Measurements from ENCODE around the gene REXO1.
A peak's percentile ranks its signal among the peaks of the same experiment; 100 is the strongest.

The REXO1 gene

DNA sequence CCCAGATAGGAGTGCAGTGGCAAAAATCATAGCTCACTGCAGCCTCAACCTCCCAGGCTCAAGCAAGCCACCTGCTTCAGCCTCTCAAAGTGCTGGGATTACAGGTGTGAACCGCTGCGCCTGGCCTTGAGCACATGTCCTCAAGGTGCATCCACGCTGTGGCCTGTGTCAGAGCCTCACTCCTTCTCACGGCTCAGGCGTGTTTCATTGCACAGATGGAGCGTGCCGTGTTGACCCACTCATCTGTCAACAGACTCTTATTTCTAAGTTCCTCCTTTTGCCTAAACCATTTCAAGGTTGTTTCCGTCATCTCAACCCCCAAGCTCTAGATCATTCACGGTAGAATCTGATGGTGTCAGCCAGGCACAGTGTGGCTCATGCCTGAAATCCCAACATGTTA, 64.4 kb downstream of the REXO1 start:
- DNase-seq, result no peak

- DNase-seq, result no peak
Observed at GRCh38 chr19:1783354-1783753, 64.9 kb downstream of the REXO1 start.

DNA sequence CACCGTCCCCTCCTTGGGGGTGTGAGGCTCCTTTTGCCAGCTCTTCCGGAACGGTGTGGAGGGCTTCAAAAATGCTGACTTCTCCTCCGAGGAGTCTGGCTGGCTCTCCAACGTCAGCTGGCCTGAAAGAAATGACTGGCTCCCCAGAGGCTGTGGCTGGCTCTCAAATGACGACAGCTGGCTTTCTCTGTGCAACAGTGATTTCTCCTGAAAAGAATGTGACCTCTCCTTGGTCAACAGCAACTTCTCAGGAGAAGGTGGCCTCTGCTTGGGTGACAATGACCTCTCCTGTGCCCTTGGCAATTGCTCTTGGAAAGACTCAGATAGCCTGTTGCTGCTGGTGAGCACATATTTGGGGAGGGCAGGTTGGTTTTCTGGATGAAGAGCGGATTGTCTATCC, 65.8 kb downstream of the REXO1 start:
- no peak for DNase-seq

- DNase-seq, result no peak
Observed at GRCh38 chr19:1780272-1780958, 67.9 kb downstream of the REXO1 start.

DNA sequence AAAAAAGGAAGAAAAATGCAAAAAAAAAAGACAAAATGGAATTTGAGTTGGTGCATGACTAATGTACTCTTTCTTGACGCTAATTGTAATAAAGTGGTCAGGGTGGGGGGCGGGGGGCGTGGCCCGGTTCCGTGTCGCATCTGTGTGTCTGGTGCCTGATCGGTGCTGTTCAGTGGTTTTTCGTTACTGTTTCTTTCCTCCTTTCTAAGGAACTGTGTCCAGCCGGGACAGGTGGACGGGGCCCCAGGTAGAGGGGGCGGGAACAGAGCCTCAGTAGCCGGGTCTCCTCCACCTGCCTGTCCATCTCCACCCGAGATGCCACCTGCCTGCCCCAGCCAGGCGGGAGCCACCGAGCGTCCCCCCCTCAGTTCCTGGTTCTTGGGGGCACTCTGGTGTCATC, 68.7 kb downstream of the REXO1 start:
- DNase-seq, result no peak

GRCh38 chr19:1777149-1777548, 71.1 kb downstream of the REXO1 start:
- DNase-seq, result no peak

DNA sequence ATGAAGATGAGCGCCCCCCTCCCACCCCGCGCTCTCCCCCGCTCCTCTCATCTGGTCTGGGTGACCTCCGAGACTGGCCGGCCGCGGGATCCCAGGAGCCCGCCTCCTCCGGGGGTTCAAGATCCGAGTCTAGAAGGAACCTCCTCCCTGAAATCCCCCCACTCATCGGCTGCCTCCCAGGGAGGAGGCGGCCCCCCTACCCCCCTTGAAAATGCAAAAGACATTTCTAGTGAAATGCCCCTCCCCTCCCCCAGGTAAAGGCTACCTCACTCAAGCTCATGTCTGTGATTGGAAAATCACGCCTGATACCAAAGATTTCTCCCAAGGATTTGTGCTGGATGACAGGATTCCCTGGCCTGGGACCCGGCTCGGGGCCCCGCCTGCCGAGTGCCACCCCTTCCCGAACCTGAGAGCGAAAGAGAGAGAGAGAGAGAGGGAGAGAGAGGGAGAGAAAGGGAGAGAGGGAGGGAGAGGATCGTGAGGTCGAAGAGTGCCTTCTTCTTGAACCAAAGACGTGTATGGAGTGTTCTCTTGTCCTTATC, 71.6 kb downstream of the REXO1 start:
- DNase-seq, result no peak

DNA sequence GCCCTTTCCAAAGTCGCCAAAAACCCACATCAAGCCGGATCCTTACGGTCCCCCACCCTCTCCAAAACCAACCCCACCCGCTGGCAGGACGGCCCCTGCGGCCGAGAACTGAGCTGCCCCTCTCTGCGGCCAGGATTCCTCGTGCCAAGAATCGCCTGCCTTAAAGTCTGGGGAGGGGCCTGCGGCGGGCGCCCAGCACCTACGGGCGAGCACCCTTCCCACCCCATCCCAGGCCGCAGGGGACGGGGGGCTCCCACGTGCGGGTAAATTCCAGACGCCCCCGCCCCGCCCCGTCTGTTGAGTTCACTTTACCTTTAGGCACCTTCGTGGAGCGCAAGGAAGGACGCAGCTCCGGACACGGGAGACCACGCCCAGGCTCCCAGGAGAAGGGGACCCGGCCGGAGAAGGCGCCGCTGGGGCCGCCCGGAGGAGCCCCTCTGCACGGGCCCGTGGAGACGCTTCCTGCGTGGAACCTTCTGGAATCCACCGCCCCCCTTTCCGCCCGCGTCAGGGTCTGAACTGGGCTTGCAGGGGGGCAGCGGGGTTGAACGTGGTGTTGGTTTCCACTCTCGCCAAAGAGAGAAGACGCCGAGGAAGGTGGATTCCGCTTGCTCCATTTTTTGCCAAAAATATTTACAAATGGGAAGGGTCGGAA, 72.2 kb downstream of the REXO1 start:
- DNase-seq, result no peak

DNA sequence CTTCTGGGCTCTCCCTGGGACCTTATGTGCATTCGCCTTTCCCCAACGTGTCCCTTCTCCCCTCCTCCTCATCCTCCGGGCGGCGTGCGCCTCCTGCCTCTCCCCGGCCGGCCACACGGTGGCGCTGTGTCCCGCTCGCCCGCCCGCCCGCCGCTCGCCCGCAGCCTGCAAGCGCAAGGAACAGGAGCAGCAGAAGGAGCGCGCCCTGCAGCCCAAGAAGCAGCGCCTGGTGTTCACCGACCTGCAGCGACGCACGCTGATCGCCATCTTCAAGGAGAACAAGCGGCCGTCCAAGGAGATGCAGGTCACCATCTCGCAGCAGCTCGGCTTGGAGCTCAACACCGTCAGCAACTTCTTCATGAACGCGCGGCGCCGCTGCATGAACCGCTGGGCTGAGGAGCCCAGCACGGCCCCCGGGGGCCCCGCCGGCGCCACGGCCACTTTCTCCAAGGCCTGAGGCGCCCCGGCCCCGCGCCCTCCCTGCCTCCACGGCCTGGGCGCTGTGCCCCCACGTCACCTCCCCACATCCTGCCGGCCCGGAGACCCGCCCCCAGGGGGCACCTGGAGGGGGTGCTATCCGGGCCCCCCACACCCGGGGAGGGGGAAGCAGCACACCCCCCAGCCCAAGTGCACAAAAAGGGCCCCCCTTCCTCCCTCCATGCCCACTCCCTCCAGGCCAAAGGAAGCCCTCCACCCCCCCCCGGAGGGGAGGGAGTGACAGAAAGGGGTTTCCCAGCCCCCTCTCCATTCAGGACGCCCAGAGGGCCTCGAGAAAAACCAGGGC, 73.1 kb downstream of the REXO1 start:
- no peak for DNase-seq

GRCh38 chr19:1773184-1773583, 75.1 kb downstream of the REXO1 start:
- no peak for DNase-seq

DNA sequence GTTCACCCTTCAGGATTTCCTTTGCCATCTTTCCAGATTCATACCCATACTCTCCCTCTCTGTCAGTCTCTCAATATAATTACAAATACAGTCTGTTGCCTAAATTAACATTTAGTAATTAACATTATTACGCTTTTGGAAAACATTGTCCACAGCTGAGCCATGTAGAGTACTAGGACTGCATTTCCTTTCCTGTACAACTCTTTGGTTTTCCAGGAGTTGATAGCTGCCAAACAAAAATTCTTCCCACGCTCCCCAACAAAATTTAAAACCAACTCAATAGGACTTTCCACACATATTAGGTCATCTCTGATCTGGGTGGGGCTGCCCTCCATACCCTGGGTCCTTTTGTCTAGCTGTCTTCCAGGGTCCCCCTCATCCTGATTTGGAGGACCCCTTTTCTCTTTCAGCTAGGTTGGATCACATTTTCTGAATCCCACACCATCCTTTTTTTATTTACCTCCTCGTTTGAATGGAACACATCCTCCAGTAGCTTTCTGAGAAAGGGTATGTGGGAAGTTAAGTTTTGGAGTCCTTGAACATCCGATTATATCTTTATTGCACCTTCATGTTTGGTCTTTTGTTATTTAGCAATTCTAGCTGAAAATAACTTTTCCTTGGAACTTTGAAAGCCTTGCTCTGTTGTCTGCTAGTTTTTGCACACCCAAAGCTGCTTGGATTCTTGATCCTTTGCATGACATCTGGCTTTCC, 77.3 kb downstream of the REXO1 start:
- DNase-seq, result no peak

- DNase-seq, result no peak
Observed at GRCh38 chr19:1769645-1769985, 78.7 kb downstream of the REXO1 start.

GRCh38 chr19:1768918-1769644, 79.2 kb downstream of the REXO1 start:
- no peak for DNase-seq

DNA sequence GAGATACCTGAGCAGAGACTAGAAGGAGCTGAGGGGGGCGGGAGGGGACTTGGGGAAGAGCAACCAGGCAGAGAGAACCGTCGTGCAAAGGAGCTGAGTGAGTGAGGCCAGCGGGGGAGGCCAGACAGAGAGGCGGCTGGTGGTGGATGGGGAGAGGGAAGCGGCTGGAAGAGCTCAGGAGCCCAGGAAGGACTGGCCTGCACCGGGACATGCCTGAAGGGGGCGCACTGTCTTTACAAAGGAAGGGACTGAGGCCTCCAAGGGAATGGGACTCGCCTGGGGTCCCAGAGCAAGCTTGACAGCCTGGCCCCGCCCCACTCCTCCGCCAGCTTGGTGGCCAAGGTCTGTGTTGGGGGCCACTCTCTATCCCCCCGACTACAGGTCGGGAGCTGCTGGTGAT, 80.0 kb downstream of the REXO1 start:
- DNase-seq, result no peak

- DNase-seq, result peak; percentile 67
Observed at GRCh38 chr19:1767464-1767933, 80.8 kb downstream of the REXO1 start.

DNA sequence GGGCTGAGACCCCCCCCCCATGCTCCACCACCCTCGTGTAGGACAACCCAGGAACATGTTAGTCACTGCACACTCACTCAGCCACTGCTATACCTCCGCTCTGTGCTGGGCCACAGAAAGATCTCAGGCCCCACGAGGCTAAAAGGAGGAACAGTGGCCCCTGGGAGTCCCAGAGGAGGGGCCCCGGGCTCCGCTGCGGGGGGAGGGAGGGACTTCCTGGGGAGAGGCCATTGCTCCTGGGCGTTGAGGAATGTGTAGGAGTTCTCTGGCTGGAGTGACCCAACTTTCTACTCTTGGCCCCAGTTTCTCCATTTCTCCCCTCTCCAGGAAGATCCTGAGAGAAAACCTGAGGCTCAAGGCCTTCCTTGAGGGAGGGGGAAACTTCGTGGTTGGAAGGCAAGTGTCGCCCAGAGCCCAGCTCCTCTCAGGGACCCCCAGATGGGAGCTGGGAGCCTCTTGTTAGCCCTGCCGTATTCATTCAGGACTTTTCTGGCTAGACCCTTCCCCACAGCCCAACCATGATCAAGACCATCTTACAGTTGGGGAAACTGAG, 81.4 kb downstream of the REXO1 start:
- no peak for DNase-seq

DNA sequence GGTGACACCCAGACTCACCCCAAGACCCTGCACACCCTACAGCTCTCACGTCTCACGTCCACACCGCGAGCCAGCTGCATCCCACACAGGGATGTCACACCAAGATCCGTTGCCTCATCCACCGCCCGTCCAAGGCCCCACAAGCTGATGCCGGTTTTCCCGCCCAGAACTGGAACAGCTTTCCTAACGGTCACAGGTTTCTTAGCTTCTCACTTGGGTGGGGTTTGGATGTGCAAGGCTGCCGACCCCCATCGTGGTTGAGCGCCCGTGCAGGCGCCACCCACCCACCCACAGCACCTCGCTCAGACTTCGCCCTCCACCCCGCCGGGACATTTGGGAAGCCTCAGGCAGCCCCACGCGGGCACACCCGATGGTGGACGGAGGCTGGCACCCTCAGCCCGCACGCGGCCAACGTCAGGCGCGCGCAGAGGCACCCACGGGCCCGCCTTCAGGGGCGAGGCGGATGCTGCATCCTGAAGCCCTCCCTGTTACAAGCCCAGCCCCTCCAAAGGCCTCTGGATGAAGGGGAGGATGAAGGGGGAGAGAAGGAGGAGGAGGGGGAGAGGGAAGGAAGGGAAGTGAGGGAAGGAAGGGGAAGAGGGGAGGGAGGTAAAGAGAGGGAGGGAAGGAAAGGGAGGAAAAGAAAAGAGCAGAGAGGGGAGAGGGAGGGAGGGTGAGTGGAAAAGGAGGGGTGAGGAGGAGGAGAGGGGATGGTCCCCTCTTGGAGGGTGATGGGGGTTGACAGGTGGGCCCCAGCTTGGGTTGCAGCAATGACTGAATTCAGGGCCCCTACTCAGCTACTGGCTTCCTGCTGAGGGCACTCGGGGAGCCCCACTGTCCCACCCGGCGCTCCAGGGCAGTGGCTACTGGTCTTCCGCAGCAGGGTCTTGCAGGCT, 82.1 kb downstream of the REXO1 start:
- no peak for DNase-seq
